GM12891 (cell line): Measurements from ENCODE around the gene NADSYN1.

ENCODE experiments used
- PAX5 ChIP-seq: IDR thresholded peaks from 2 replicates; pipeline ENCODE4 v1.6.1; 2011; ENCODE audit warnings: low read length, moderate library complexity, mild to moderate bottlenecking; ENCODE audit not compliant: insufficient read depth, severe bottlenecking
- POLR2A ChIP-seq: IDR thresholded peaks from 2 replicates; pipeline ENCODE4 v1.6.1; 2011; ENCODE audit warnings: low read depth, low read length, control low read depth
- POLR2AphosphoS5 ChIP-seq: IDR thresholded peaks from 2 replicates; pipeline ENCODE4 v1.6.1; 2011; ENCODE audit warnings: low read depth, low read length, control low read depth
- SPI1 ChIP-seq: IDR thresholded peaks from 2 replicates; pipeline ENCODE4 v1.6.1; 2011; ENCODE audit warnings: low read depth, low read length, control low read depth
- TAF1 ChIP-seq: IDR thresholded peaks from 2 replicates; pipeline ENCODE4 v1.6.1; 2011; ENCODE audit warnings: low read depth, low read length, control low read depth

GRCh38 chr11:71446150-71446549, 6.9 kb upstream of the NADSYN1 start:
- TF ChIP-seq POLR2A = no peak
- no peak for TF ChIP-seq TAF1
- TF ChIP-seq POLR2AphosphoS5 = no peak
- no peak for TF ChIP-seq PAX5
- no peak for TF ChIP-seq SPI1
